BJ (cell line): ENCODE results near the gene MEGF9. TPM values are rescaled to one million over a fixed set of nuclear protein-coding genes. Genes with fewer than 3 reads are reported as not detected.

ENCODE experiments used
- CTCF ChIA-PET: fragments of 350-600 bp; formaldehyde crosslinking; extraction: SDS; loops from one replicate; lab custom pipeline; 2021; ENCODE audit warnings: antibody characterized with exemption, inconsistent platforms; lab: Yijun Ruan, JAX
- POLR2A ChIA-PET: fragments of 300-600 bp; sonication (Branson Sonifier 250); formaldehyde crosslinking; extraction: SDS; loops from one replicate; lab custom pipeline; 2021; ENCODE audit warnings: antibody characterized with exemption; lab: Charles Lee
- DNase-seq: peaks from one replicate; pipeline ENCODE4 v3.0.0-alpha.2; 2011; ENCODE audit warnings: low read depth
- H3K27me3 ChIP-seq: 2 replicates; pipeline ENCODE4 v1.6.0; 2011; ENCODE audit warnings: low read length; ENCODE audit not compliant: control insufficient read depth, insufficient read depth
- H3K36me3 ChIP-seq: 2 replicates; pipeline ENCODE4 v1.5.1; 2011; ENCODE audit warnings: low read length; ENCODE audit not compliant: control insufficient read depth, insufficient read depth
- H3K4me3 ChIP-seq: 2 replicates; pipeline ENCODE4 v1.5.1; 2011; ENCODE audit warnings: low read depth, mild to moderate bottlenecking, control low read depth, low read length
- polyA plus RNA-seq: library from polyadenylated mRNA; depleted of rRNA; stranded (reverse); fragments of >200 nt; gene quantifications from 2 replicates; pipeline ENCODE4 v1.2.3, GENCODE V29; 2011
- TF ChIP-seq, protein P1 (sequence below): IDR thresholded peaks from 2 replicates; pipeline ENCODE4 v1.5.1; 2011; ENCODE audit warnings: low read depth, mild to moderate bottlenecking, control low read depth, inconsistent platforms, low read length, moderate library complexity; ENCODE audit not compliant: insufficient read depth

Gene MEGF9
- polyA plus RNA-seq, 1 experiment, result 1.1 TPM

- no peak for DNase-seq
- H3K36me3 ChIP-seq, result no peaks in the 10 kb centered on the region
- no peaks in the 10 kb centered on the region; the same call in 1 of the 2 replicates for H3K27me3 ChIP-seq
- H3K4me3 ChIP-seq, result no peak overlapping the region
- CTCF ChIA-PET, result interaction anchor here (1.1 to 2.3 kb wide), 3 partner anchors 10 to 15 kb away, joined by 3 to 5 read pairs (median 5); no protein-coding TSS in a partner anchor
- TF ChIP-seq, protein P1, sequence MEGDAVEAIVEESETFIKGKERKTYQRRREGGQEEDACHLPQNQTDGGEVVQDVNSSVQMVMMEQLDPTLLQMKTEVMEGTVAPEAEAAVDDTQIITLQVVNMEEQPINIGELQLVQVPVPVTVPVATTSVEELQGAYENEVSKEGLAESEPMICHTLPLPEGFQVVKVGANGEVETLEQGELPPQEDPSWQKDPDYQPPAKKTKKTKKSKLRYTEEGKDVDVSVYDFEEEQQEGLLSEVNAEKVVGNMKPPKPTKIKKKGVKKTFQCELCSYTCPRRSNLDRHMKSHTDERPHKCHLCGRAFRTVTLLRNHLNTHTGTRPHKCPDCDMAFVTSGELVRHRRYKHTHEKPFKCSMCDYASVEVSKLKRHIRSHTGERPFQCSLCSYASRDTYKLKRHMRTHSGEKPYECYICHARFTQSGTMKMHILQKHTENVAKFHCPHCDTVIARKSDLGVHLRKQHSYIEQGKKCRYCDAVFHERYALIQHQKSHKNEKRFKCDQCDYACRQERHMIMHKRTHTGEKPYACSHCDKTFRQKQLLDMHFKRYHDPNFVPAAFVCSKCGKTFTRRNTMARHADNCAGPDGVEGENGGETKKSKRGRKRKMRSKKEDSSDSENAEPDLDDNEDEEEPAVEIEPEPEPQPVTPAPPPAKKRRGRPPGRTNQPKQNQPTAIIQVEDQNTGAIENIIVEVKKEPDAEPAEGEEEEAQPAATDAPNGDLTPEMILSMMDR, result no peak
- POLR2A ChIA-PET, result no interaction called here
Observed at GRCh38 chr9:120745278-120745677, 31.0 kb upstream of the MEGF9 start.

- Histone ChIP-seq H3K4me3 (no peak overlapping the region), H3K36me3 (no peaks in the 10 kb centered on the region), H3K27me3 (no peaks in the 10 kb centered on the region; the same call in 1 of the 2 replicates)
- DNase-seq, result no peak
- CTCF ChIA-PET, result interaction anchor here (0.7 to 0.9 kb wide), 3 partner anchors 10 to 896 kb away, joined by 3 read pairs; no protein-coding TSS in a partner anchor
- POLR2A ChIA-PET, result no interaction called here
- TF ChIP-seq, protein P1, result peak; percentile 71
Observed at GRCh38 chr9:120742951-120743416, 28.7 kb upstream of the MEGF9 start.

DNA sequence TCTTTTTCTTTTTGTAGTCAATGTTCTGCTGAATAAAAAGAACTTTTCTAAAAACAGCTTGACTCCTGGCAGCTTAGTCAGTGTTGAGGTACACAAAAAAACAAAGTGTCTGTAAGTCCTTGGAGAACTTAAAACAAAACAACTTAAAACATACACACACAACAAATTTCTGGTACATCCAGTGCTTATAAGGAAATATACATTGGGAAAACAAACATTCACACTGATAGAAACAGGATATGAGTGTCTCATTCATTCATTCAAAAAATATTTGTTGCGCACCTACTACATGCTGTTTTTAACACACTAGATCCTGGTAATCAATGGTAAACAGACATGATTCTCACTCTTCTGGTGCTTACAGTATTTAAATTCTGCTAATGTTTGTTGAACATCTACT is 27.4 kb upstream of the MEGF9 start:
- Histone ChIP-seq H3K4me3 (no peak overlapping the region), H3K36me3 (no peaks in the 10 kb centered on the region), H3K27me3 (no peaks in the 10 kb centered on the region; the same call in 1 of the 2 replicates)
- TF ChIP-seq, protein P1, result no peak
- CTCF ChIA-PET, result no interaction called here
- POLR2A ChIA-PET, result no interaction called here
- DNase-seq, result no peak

GRCh38 chr9:120741191-120741590 is 26.9 kb upstream of the MEGF9 start:
- no peaks in the 10 kb centered on the region for H3K36me3 ChIP-seq
- DNase-seq, result no peak
- ChIA-PET CTCF (interaction anchor here (1.1 kb wide), 1 partner anchor 14 kb away, joined by 3 read pairs; no protein-coding TSS in a partner anchor), POLR2A (no interaction called here)
- H3K4me3 ChIP-seq, result no peak overlapping the region
- TF ChIP-seq, protein P1, result no peak
- H3K27me3 ChIP-seq, result no peaks in the 10 kb centered on the region; the same call in 1 of the 2 replicates

- no peak for DNase-seq
- ChIA-PET POLR2A (no interaction called here), CTCF (interaction anchor here (0.7 to 1.1 kb wide), 4 partner anchors 13 to 1297 kb away, joined by 3 read pairs; no protein-coding TSS in a partner anchor)
- Histone ChIP-seq H3K36me3 (no peaks in the 10 kb centered on the region), H3K4me3 (no peak overlapping the region), H3K27me3 (no peaks in the 10 kb centered on the region; the same call in 1 of the 2 replicates)
- TF ChIP-seq, protein P1, result no peak
Observed at GRCh38 chr9:120740132-120740531, 25.9 kb upstream of the MEGF9 start.
